Osteoblast (primary cell): ENCODE data around the gene GDI2. TPM values are rescaled to one million over a fixed set of nuclear protein-coding genes. Genes with fewer than 3 reads are reported as not detected.

ENCODE experiments used
- DNase-seq: peaks from one replicate; pipeline ENCODE4 v3.0.0; 2011; ENCODE audit warnings: low spot score, mixed read lengths; ENCODE audit not compliant: insufficient read length; ENCODE audit errors: missing footprints
- H2AFZ ChIP-seq: 2 replicates; pipeline ENCODE4 v1.6.0; 2011; ENCODE audit warnings: mild to moderate bottlenecking, low read length
- H3K27ac ChIP-seq: 2 replicates; pipeline ENCODE4 v1.5.1; 2011; ENCODE audit warnings: mild to moderate bottlenecking, low read depth, low read length, moderate library complexity
- H3K27me3 ChIP-seq: 2 replicates; pipeline ENCODE4 v1.6.0; 2012; ENCODE audit warnings: mild to moderate bottlenecking, control low read depth, inconsistent platforms, low read length, moderate library complexity; ENCODE audit not compliant: insufficient read depth
- H3K36me3 ChIP-seq: 2 replicates; pipeline ENCODE4 v1.5.1; 2011; ENCODE audit warnings: mild to moderate bottlenecking, low read length, control low read depth, moderate library complexity; ENCODE audit not compliant: insufficient read depth
- H3K4me1 ChIP-seq: 2 replicates; pipeline ENCODE4 v1.5.1; 2011; ENCODE audit warnings: mild to moderate bottlenecking, low read length, control low read depth, moderate library complexity; ENCODE audit not compliant: insufficient read depth
- H3K4me2 ChIP-seq: 2 replicates; pipeline ENCODE4 v1.6.0; 2011; ENCODE audit warnings: mild to moderate bottlenecking, low read length; ENCODE audit not compliant: insufficient read depth
- H3K4me3 ChIP-seq: fragments of 200-600 bp; sonication (generic); 3 replicates; pipeline ENCODE4 v1.5.1; 2012; ENCODE audit warnings: mild to moderate bottlenecking, low read length, inconsistent platforms; ENCODE audit not compliant: insufficient read depth
- H3K79me2 ChIP-seq: 2 replicates; pipeline ENCODE4 v1.6.0; 2012; ENCODE audit warnings: mild to moderate bottlenecking, low read length, control low read depth, inconsistent platforms; ENCODE audit not compliant: insufficient read depth
- H3K9me3 ChIP-seq: 2 replicates; pipeline ENCODE4 v1.5.1; 2011; ENCODE audit warnings: low read depth, low read length, control low read depth
- H4K20me1 ChIP-seq: 2 replicates; pipeline ENCODE4 v1.6.0; 2012; ENCODE audit warnings: mild to moderate bottlenecking, low read length, control low read depth; ENCODE audit not compliant: insufficient read depth
- total RNA-seq: library from RNA; depleted of rRNA; stranded (reverse); fragments of >200 nt; gene quantifications from 2 replicates; pipeline ENCODE4 v1.2.3, GENCODE V29; 2012
- TF ChIP-seq, protein P1 (sequence below): IDR thresholded peaks from 2 replicates; pipeline ENCODE4 v1.5.1; 2011; ENCODE audit warnings: mild to moderate bottlenecking, low read depth, low read length, moderate library complexity; ENCODE audit errors: extremely low read depth

Gene GDI2
- total RNA-seq, 1 donor = 684 TPM

DNA sequence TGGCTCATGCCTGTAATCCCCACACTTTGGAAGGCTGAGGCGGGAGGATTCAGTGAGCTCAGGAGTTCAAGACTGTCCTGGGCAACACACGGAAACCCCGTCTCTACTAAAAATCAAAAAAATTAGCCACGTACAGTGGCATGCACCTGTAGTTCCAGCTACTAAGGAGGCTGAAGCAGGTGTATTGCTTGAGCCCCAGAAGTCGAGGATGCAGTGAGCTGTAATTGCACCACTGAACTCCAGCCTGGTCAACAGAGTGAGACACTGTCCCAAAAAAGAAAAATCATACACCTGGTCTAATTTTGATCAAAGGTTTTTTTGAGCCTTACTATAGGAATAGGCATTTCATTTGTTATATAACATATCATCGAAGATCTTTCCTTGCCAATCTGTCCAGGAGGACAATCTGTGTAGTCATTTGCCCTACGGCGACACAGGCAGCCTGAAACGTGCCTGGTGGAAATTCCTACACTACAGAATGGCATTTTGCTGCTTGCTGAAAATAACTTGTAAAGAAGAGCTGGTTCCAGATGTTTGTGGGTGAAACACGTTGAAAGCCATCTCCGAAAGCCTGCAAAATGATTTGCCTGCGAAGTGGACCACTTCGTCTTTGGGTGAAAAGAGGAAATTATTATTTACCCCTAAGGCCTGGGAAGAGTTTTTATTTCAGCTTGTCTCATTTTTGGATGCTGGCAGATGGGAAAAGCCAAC is 31.3 kb upstream of the GDI2 start:
- no peak for DNase-seq
- Histone ChIP-seq H3K4me3 (no peak overlapping the region), H3K4me2 (no peak overlapping the region)

DNA sequence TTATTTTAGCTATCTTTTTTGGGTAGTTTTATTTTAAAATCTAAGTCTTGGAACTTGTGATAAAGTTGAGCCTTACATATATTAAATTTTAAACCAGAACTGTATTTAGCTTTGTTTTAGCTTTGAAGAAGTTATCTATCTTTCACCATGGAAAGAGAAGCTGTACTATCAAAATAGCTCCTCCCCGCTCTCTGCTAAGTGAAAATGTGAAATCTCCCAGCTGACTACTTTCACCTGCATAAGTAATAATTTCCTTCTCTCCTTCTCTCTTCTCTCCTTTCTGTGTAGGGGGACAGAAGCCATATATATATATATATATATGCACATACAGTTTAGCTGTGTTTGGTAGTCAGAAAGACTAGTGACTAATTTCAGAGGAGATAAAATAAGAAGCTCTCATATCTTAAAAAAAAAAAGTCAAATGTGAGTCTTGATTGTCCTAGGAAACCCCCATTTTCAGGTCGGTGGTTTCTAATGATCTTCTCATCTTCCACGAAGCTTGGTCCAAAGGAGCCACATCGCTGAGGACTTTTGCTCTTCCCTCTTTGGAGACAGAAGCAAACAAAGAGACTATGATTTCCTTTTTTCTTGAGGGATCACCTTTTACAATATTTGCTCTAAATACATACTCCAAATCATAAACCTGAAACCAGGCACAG is 30.6 kb upstream of the GDI2 start:
- Histone ChIP-seq H3K36me3 (no peaks in the 10 kb centered on the region), H3K4me2 (no peak overlapping the region), H3K4me1 (no peaks in the 10 kb centered on the region), H4K20me1 (no peaks in the 10 kb centered on the region), H3K79me2 (no peaks in the 10 kb centered on the region), H3K9me3 (no peaks in the 10 kb centered on the region), H3K27me3 (peaks cover 2% of the 10 kb centered on the region), H3K4me3 (no peak overlapping the region), H3K27ac (no peak overlapping the region), H2AFZ (no peak overlapping the region)
- no peak for DNase-seq
- TF ChIP-seq, protein P1, sequence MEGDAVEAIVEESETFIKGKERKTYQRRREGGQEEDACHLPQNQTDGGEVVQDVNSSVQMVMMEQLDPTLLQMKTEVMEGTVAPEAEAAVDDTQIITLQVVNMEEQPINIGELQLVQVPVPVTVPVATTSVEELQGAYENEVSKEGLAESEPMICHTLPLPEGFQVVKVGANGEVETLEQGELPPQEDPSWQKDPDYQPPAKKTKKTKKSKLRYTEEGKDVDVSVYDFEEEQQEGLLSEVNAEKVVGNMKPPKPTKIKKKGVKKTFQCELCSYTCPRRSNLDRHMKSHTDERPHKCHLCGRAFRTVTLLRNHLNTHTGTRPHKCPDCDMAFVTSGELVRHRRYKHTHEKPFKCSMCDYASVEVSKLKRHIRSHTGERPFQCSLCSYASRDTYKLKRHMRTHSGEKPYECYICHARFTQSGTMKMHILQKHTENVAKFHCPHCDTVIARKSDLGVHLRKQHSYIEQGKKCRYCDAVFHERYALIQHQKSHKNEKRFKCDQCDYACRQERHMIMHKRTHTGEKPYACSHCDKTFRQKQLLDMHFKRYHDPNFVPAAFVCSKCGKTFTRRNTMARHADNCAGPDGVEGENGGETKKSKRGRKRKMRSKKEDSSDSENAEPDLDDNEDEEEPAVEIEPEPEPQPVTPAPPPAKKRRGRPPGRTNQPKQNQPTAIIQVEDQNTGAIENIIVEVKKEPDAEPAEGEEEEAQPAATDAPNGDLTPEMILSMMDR = no peak

More for the DNA sequence above, 31.3 kb upstream of the GDI2 start:
- Histone ChIP-seq H3K36me3 (no peaks in the 10 kb centered on the region), H4K20me1 (no peaks in the 10 kb centered on the region), H3K9me3 (no peaks in the 10 kb centered on the region), H3K79me2 (no peaks in the 10 kb centered on the region), H3K4me1 (no peaks in the 10 kb centered on the region), H2AFZ (no peak overlapping the region), H3K27ac (no peak overlapping the region), H3K27me3 (peaks cover 2% of the 10 kb centered on the region)
- TF ChIP-seq, protein P1 = no peak

DNA sequence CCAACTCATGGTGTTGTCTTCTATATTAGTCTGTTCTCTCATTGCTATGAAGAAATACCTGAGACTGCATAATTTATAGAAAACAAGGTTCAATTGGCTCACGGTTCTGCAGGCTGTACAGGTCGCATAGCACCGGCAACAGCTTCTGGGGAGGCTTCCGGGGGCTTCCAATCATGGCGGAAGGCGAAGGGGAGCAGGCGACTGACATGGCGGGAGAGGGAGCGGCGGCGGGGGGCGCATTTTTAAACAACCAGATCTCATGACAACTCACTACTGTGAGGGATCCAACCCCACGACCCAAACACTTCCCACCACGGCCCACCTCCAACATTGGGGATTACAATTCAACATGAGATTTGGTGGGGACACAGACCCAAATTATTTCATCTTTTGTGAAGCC is 28.7 kb upstream of the GDI2 start:
- Histone ChIP-seq H3K79me2 (no peaks in the 10 kb centered on the region), H3K36me3 (no peaks in the 10 kb centered on the region), H3K4me3 (no peak overlapping the region), H3K4me1 (no peaks in the 10 kb centered on the region), H3K9me3 (no peaks in the 10 kb centered on the region), H3K4me2 (no peak overlapping the region), H3K27me3 (peaks cover 2% of the 10 kb centered on the region), H2AFZ (no peak overlapping the region), H4K20me1 (no peaks in the 10 kb centered on the region), H3K27ac (no peak overlapping the region)
- TF ChIP-seq, protein P1 = no peak
- DNase-seq = no peak
